ENCODE data around the gene EPHA10. TPM values are rescaled to one million over a fixed set of nuclear protein-coding genes. Genes with fewer than 3 reads are reported as not detected.
A peak's percentile ranks its signal among the peaks of the same experiment; 100 is the strongest.
"Not testable (repeated sequence)": the region's sequence is repeated elsewhere in the genome, so short reads cannot be mapped to it uniquely, and the experiment has no call there.

EPHA10 gene
- total RNA-seq, 1 donor from 2014 or later = not detected

- DNase-seq (ENCODE audit: low read depth) = no peak
Measured at GRCh38 chr1:37718181-37718900, 46.6 kb downstream of the EPHA10 start.

- no peak for DNase-seq (ENCODE audit: low read depth)
Measured at GRCh38 chr1:37717631-37718030, 47.3 kb downstream of the EPHA10 start.

GRCh38 chr1:37716321-37716720 is 48.6 kb downstream of the EPHA10 start:
- no peak for DNase-seq (ENCODE audit: low read depth)

- DNase-seq (ENCODE audit: low read depth) = no peak
Measured at GRCh38 chr1:37714689-37715088, 50.2 kb downstream of the EPHA10 start.

GRCh38 chr1:37714226-37714625 is 50.7 kb downstream of the EPHA10 start:
- no peak for DNase-seq (ENCODE audit: low read depth)

- DNase-seq (ENCODE audit: low read depth) = no peak
Measured at GRCh38 chr1:37708471-37708870, 56.4 kb downstream of the EPHA10 start.

- DNase-seq (ENCODE audit: low read depth) = no peak
Measured at GRCh38 chr1:37705399-37705798, 59.5 kb downstream of the EPHA10 start.

- DNase-seq (ENCODE audit: low read depth) = no peak
Measured at GRCh38 chr1:37704966-37705365, 60.0 kb downstream of the EPHA10 start.

DNA sequence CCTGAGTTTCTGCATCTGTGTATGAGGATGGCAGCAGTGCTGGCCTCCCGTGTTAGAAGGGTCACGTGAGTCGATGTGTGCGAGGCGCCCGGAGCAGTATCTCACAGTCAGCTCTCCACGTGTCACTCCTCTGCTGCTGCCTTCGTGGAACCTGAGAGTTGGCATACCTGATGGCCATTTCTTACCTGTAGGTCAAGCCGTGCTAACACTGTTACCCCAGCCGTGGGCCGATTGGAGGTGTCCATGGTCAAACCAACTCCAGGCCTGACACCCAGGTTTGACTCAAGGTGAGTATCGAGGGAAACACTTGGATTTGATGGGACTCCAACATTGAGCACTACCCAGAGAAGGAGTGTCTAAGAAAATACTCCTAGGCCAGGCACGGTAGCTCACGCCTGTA is 61.9 kb downstream of the EPHA10 start:
- DNase-seq (ENCODE audit: low read depth) = no peak

GRCh38 chr1:37701051-37701450 is 63.9 kb downstream of the EPHA10 start:
- DNase-seq (ENCODE audit: low read depth) = no peak

DNA sequence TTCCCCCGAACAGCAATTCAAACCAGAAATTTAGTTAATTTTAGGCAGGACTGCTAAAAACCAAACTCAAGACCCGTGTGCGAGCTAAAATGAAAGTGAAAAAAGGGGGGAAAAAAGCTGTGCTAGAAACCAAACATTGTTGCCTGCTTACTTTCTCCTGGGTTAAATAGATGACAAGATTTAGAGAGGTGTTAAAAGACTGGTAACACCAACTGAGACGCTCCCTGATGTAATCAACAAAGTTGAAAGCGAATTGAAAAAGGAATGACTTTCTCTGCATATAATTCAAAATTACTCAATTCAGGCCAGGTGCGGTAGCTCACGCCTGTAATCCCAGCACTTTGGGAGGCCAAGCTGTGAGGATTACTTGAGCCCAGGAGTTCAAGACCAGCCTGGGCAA is 65.8 kb downstream of the EPHA10 start:
- no peak for DNase-seq (ENCODE audit: low read depth)

GRCh38 chr1:37697737-37698136 is 67.2 kb downstream of the EPHA10 start:
- DNase-seq (ENCODE audit: low read depth) = no peak

DNA sequence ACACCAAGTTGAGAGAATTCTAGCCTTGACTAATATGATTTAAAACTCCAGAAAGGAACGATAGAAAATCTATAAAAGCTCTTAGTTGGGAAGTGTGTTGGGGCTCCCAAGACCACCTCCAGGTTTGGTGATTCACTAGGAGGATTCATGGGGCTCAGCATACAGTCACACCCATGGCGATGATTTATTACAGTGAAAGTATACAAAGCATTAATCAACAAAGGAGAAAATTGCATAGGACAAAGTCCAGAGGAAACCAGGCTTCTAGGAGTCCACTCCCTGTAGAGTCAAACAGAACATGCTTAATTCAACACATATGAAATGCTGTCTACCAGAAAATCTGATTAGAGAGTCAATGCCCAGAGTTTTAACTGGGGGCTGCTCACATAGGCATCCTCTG is 67.8 kb downstream of the EPHA10 start:
- no peak for DNase-seq (ENCODE audit: low read depth)

DNA sequence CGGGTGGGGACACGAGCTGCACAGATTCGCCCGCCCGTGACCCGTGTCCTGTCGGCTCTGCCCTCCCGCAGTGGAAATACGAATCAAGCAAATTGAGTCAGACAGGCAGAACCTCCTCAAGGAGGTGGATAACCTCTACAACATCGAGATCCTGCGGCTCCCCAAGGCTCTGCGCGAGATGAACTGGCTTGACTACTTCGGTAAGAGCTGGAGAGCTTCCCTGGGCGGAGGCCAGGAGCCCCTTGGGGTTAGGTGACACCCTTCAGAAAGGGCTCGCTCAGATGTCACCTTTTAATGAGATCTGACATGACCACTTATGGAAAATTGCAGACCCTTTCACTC is 72.1 kb downstream of the EPHA10 start:
- no peak for DNase-seq (ENCODE audit: low read depth)

DNA sequence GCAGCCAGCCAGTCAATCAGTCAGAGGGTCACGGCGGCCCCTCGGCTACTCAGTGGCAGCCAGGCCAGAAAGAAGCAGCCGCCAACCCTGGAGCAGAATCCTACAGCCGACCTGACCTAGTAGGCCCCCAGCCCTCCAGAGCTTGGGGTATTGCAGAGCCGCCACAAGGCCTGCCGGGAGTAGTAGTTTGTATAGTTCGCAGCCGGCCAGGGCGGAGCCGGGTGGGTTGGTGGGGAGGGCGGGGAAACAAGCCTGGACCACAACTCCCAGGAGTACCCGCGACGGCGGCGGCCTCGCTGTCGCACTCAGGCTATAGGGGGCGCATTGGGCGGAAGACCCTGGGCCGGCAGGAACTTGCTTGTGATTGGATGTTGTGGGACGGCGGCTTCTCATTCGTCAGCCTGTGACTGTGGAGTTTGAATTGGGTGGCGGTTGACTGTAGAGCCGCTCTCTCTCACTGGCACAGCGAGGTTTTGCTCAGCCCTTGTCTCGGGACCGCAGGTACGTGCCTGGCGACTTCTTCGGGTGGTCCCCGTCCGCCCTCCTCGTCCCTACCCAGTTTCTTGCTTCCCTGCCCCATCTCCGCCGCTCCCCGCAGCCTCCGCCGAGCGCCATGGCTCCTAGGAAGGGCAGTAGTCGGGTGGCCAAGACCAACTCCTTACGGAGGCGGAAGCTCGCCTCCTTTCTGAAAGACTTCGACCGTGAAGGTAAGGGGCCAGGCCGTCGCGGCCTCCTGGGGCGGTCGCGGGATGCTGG is 72.7 kb downstream of the EPHA10 start, which contains the start of gene CDCA8:
Gene CDCA8 (plus strand): TSS at position 439 of the 756 bp plus-strand sequence. CDS start 175 bp downstream, at position 614.
- peak; percentile 98 for DNase-seq (ENCODE audit: low read depth)

GRCh38 chr1:37691497-37692077 is 73.3 kb downstream of the EPHA10 start:
- DNase-seq (ENCODE audit: low read depth) = peak; percentile 26

GRCh38 chr1:37688926-37689325 is 76.0 kb downstream of the EPHA10 start:
- no peak for DNase-seq (ENCODE audit: low read depth)

- DNase-seq (ENCODE audit: low read depth) = not testable (repeated sequence)
Measured at GRCh38 chr1:37687764-37688163, 77.2 kb downstream of the EPHA10 start.

DNA sequence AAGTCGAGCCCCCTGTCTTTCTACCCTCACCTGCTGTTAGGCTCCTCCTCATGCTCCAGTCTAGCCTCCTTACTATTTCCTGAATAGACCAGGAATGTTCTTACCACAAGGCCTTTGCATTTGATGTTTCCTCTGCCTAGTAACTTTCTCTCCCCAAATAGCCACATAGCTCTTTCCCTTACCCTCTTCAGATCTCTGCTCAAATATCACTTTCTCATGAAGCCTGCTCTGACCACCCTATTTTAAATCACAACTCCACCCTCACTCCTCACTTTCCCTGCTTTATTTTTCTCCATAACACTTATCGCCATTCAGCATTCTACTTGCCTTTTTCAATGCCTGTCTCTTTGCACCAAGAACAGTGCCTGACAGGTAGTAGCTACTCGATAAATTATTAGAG is 79.2 kb downstream of the EPHA10 start:
- no peak for DNase-seq (ENCODE audit: low read depth)

- DNase-seq (ENCODE audit: low read depth) = not testable (repeated sequence)
Measured at GRCh38 chr1:37684182-37684581, 80.7 kb downstream of the EPHA10 start.

DNA sequence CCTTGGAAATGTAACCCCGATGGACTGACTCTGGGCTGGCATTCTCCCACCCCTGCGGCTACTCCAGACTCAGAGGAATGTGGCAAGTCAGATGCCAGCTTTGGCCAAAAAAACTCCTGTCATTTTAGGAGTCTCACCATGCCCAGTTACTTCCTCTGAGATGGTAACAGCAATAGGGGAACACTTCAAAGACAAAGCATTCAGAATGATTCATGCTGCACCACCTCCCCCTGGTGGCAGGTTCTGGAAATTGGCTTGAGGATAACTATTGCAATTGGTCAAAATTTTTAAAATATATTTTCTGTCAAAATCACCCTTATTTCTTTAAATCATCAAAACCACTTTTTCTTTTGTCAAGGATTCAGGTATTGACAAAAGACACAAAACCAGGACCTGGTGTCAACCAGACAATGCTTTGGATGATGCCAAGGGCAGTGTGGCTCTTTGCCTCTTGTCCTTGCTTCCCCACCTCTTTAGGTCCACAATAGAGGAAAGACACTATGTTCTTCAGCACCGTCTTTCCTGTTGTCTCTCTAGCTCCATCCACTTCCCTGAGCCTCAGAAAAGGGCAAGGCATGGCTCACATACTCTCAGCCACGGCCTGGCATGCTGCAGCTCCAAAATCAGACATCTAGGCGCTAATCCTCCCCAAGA is 82.5 kb downstream of the EPHA10 start:
- peak; percentile 82 for DNase-seq (ENCODE audit: low read depth)

DNA sequence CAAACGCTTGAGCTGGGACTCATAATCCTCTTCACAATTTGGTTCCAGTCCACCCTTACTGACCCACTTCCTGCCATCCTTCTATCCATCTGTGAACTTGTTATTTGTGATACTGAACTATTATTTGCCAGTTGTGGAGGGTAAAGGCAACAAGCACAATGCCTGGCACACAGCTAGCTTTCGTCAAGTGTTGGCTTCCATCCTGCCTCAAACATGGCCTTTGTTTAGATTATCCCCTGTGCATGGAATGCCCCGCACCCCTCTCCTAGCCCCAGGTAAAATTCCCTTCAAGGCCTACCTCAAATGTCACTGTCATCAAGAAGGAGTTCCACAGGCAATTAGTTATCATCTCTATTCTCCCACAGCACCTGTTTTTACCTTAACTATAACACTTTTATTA is 84.0 kb downstream of the EPHA10 start:
- no peak for DNase-seq (ENCODE audit: low read depth)
